G401.6 (cell line): ENCODE measurements around the gene CCNG1.
"Not testable (repeated sequence)": the region's sequence is repeated elsewhere in the genome, so short reads cannot be mapped to it uniquely, and the experiment has no call there.

ENCODE experiments used
- FAIRE-seq: peaks from 2 replicates; lab custom pipeline; 2012; peaks lifted over from hg19 to GRCh38; lab: Jason Lieb, UNC

The CCNG1 gene

DNA sequence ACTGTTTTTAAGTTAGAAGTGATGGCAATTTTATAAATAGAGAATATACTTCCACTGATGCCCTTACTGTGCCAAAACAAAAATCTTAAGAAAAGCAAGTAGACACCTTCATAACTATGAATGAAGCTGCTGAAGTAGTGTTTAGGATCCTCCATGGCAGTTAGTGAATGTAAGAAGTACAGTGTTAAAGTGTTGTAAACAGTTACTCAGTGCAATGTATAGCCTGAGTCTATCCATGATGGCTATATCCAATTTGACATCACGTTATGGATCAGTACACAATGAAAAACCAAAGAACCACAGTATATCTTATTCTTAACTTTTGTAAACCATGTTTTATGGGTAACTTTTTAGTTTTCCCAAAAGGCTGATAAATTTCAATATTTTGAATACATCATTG is 7.1 kb downstream of the CCNG1 start:
- FAIRE-seq: no peak

- FAIRE-seq: no peak
Observed at GRCh38 chr5:163445345-163445744, 8.0 kb downstream of the CCNG1 start.

DNA sequence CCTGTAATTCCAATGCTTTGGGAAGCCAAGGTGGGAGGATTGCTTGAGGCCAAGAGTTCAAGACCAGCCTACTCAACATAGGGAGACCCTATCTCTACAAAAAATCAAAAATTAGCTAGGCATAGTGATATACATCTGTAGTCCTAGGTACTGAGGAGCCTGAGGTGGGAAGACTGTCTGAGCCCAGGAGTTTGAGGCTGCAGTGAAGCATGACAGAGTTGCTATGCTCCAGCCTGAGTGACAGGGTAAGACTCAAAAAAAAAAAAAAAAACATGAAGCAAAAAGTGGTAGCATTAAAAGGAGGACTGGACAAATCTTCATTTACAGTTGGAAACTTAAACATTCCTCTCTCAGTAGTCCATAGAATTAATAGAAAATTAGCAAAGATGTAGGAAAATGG is 9.8 kb downstream of the CCNG1 start:
- FAIRE-seq: no peak

GRCh38 chr5:163447875-163448274 is 10.5 kb downstream of the CCNG1 start:
- FAIRE-seq: no peak

GRCh38 chr5:163448491-163448890 is 11.1 kb downstream of the CCNG1 start:
- peak; percentile 60 for FAIRE-seq

DNA sequence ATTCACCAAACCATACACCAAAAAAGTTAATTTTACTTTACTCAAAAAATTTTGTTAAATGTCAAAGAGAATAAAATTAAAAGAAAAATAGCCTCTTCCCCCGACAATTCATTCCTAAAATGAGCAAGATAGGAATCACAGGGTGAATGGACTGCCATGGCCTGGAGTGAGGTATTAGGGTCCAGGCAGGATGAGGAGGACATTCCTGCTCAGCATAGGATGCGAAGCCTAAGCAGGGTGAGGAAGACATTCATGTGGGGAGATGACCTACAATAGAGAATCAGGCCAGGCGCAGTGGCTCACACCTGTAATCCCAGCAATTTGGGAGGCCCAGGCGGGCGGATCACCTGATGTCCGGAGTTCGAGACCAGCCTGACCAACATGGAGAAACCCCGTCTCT is 14.1 kb downstream of the CCNG1 start:
- no peak for FAIRE-seq

DNA sequence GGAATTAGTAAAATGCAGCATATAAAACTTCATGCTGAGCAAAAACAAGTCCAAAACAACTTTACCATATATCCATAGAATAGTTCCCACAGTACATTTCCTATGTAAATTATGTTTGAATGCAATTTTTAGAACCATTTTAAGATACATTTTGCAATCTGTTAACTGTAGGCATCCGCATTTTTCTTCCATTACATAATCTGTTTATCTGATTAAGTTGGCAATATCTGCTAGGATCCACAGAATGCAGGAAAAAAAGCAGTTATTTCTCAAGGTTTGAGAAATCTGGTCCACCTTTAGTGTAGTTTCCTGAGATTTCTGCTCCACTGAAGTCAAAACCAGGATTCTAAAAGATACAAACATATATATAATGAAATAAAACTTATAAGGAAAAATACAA is 16.3 kb downstream of the CCNG1 start:
- FAIRE-seq: no peak

- FAIRE-seq: not testable (repeated sequence)
Observed at GRCh38 chr5:163455406-163455805, 18.0 kb downstream of the CCNG1 start.

GRCh38 chr5:163456029-163456589 is 18.7 kb downstream of the CCNG1 start:
- FAIRE-seq: no peak

GRCh38 chr5:163456840-163457239 is 19.4 kb downstream of the CCNG1 start:
- no peak for FAIRE-seq

DNA sequence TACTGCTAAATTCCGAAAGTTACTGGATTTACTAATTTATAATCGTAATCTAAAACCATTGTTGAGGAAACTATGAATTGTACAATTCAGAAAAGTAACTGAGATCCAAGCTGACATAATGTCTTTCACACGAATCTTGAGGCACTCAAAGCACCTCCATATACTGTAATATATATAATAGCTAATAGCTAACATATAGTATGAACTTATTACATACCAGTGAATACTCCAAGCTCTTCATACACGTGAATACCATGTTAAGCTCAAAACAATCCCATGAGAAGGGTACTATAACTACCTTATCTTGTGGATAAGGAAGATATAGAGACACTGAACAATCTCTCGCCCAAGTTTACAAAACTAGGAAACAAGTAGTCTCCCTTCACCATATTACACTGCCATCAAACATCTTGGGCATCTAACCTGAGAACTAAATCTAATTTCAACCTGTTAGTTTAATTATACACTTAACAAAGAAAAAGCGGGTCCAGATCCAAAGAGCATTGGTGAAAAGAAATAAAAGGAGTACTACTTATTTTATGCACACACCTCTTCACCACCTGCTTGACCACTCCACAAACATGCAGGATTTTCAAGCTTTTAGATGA is 21.5 kb downstream of the CCNG1 start:
- FAIRE-seq: no peak

GRCh38 chr5:163459462-163459818 is 22.0 kb downstream of the CCNG1 start:
- no peak for FAIRE-seq

DNA sequence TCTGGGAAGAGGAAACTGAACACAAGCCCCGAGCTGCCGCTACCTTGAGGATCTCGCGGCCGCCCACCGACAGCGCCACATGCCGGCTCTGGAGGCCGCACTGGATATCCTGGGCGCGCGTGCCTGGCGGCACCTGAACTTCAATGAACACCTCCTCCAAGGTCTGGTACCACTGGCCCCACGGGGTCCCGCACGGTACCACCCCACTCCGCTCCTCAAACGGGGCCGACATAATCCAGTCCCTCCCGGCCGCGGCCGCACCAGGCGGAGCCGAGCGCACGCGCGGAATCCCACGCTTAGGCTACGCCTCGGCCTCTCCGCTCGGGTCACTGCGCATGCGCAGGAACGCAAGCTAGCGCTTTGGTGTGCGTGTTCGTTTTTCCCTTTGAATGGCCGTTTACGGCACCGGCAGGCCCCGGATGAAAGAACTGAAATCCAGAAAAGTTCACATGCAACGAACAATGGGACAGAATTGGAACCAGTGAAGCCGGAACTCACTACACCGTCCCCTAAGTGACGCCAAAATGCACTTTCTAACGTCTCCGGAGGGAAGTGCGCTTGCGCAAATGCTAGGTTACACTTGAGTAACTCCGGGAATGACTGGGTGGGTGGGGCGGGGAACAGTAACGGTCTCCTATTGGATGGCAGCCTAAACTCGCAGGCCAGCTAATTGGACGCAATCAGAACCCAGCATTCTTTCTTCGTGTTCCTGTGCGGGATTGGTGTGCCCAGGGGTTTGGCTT is 22.6 kb downstream of the CCNG1 start, which contains the start of gene NUDCD2:
TSS of gene NUDCD2 (minus strand) at position 284 of the 743 bp plus-strand sequence. CDS start at position 232, 52 bp downstream.
- peak; percentile 86 for FAIRE-seq

GRCh38 chr5:163460562-163461171 is 23.3 kb downstream of the CCNG1 start, which contains the start of gene HMMR:
HMMR (plus strand) TSS chr5:163460632; CDS start chr5:163460693, 61 bp downstream.
- no peak for FAIRE-seq

GRCh38 chr5:163463063-163463435 is 25.7 kb downstream of the CCNG1 start:
- no peak for FAIRE-seq

DNA sequence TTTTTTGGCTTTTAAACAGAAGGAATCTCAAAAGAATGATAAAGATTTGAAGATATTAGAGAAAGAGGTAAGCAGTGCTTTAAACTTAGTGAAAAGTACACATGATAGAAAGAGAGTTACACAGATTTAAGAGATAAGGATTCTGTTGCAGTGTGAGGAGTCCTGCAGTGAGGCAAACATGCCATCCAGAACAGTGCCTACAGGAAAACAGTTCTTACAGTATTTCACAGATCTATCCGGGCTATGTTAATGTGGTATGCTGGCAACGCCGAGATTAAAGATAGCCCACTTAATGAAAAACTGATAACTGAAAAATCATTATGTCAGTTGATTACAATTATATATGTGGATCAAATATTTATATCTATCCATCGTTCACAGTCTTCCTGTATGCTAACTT is 30.3 kb downstream of the CCNG1 start:
- FAIRE-seq: no peak

DNA sequence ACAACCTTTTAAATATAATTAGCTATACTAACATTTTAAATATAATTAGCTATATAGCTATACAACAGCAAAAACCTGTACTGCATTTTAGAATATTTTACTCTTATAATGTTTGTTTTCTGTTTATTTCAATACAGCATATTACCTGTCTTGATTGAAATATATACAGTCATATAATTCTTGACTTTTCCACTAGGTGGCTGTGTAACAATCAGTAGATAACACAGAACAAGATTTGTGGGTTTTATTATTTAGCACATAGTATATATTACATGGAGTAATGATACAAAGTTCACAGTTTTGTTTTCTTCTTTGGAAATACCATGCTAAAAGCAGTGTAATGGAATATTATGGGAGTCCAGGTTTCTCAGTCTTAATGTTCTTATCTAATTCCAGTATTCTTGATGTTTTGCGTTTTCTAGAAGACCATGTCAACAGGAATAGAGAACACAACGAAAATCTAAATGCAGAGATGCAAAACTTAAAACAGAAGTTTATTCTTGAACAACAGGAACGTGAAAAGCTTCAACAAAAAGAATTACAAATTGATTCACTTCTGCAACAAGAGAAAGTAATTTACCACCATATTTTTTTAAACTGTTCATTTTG is 36.3 kb downstream of the CCNG1 start:
- peak; percentile 90 for FAIRE-seq

- no peak for FAIRE-seq
Observed at GRCh38 chr5:163475411-163475810, 38.0 kb downstream of the CCNG1 start.

- no peak for FAIRE-seq
Observed at GRCh38 chr5:163478126-163478981, 41.0 kb downstream of the CCNG1 start.

DNA sequence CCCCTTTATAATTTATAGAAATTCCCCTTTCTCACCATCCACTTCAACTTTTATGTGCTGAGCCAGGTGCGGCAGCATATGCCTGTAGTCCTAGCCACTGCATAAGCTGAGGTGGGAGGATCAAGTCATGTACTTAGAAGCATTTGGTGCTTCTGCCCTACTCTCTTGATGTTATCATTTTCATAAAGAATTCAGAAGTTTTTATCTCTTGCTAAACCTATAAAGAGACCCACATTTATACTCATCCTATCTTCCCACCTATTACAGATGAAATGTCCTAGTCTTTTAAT is 41.5 kb downstream of the CCNG1 start:
- FAIRE-seq: no peak

GRCh38 chr5:163489055-163489744 is 51.8 kb downstream of the CCNG1 start:
- no peak for FAIRE-seq

GRCh38 chr5:163489745-163490075 is 52.3 kb downstream of the CCNG1 start:
- no peak for FAIRE-seq
